GM12878 (cell line): ENCODE results near the gene UBE2E2. TPM values are rescaled to one million over a fixed set of nuclear protein-coding genes. Genes with fewer than 3 reads are reported as not detected.

Source experiments
- BCLAF1 ChIP-seq: fragments of 450-650 bp; IDR thresholded peaks from 2 replicates; pipeline ENCODE4 v1.6.1; 2017; ENCODE audit warnings: antibody characterized with exemption, mild to moderate bottlenecking, moderate library complexity
- CEBPZ ChIP-seq: fragments of 150-350 bp; IDR thresholded peaks from 2 replicates; pipeline ENCODE4 v1.6.1; 2016; ENCODE audit warnings: low read depth, low read length
- EED ChIP-seq: sonication (generic); IDR thresholded peaks from 2 replicates; pipeline ENCODE4 v1.6.1; 2016; ENCODE audit warnings: antibody characterized with exemption, low read depth
- EP300 ChIP-seq, 2 experiments: fragments of 150-350 bp in 1 of 2; IDR thresholded peaks; 2 replicates each; pipeline ENCODE4 v1.6.1; 2011 to 2012; ENCODE audit warnings: low read depth in 2 of 2, low read length in 2 of 2, borderline replicate concordance in 1 of 2, improper control_type of control experiment in 1 of 2, inconsistent platforms in 1 of 2; ENCODE audit not compliant: control insufficient read depth in 1 of 2
- FOS ChIP-seq: IDR thresholded peaks from 3 replicates; pipeline ENCODE4 v1.6.1; 2011; ENCODE audit warnings: borderline replicate concordance; ENCODE audit not compliant: insufficient read length; ENCODE audit errors: extremely low read depth
- JUND ChIP-seq: IDR thresholded peaks from 2 replicates; pipeline ENCODE4 v1.6.1; 2012; ENCODE audit warnings: low read depth, mild to moderate bottlenecking, low read length, improper control_type of control experiment, moderate library complexity
- NFIC ChIP-seq: IDR thresholded peaks from 2 replicates; pipeline ENCODE4 v1.6.1; 2012; ENCODE audit warnings: low read depth, mild to moderate bottlenecking, inconsistent platforms, low read length, moderate library complexity
- NKRF ChIP-seq: fragments of 450-650 bp; conservative IDR thresholded peaks from 2 replicates; pipeline ENCODE4 v1.6.1; 2017; ENCODE audit warnings: mild to moderate bottlenecking, moderate library complexity
- PBX3 ChIP-seq: IDR thresholded peaks from 2 replicates; pipeline ENCODE4 v1.6.1; 2011; ENCODE audit warnings: mild to moderate bottlenecking, low read depth, low read length, moderate library complexity; ENCODE audit not compliant: insufficient replicate concordance
- RELA ChIP-seq: fragments of 450-650 bp; IDR thresholded peaks from 2 replicates; pipeline ENCODE4 v1.8.0; 2014; ENCODE audit warnings: borderline replicate concordance; ENCODE audit not compliant: partially characterized antibody
- SUPT20H ChIP-seq: IDR thresholded peaks from 2 replicates; pipeline ENCODE4 v1.6.1; 2011; ENCODE audit warnings: low read depth, mild to moderate bottlenecking, low read length, moderate library complexity, borderline replicate concordance; ENCODE audit not compliant: control insufficient read depth
- ZNF217 ChIP-seq: fragments of 450-650 bp; IDR thresholded peaks from 2 replicates; pipeline ENCODE4 v1.6.1; 2017; ENCODE audit warnings: antibody characterized with exemption, mild to moderate bottlenecking
- ZNF24 ChIP-seq: fragments of 450-650 bp; IDR thresholded peaks from 2 replicates; pipeline ENCODE4 v1.6.1; 2017; ENCODE audit warnings: antibody characterized with exemption, mild to moderate bottlenecking
- polyA plus RNA-seq, 11 experiments: library from polyadenylated mRNA; depleted of rRNA in 4 of 11; unstranded in 6 of 11; stranded (reverse) in 5 of 11; fragments of >200 nt; fragmentation: Nextera tagmentation in 4 of 11; fragmentation: Illumina TruSeq in 1 of 11; extraction: Ambion mirVana in 4 of 11; extraction: Trizol in 1 of 11; gene quantifications; 1 replicate in 1 of 11; 2 replicates in 10 of 11; pipeline versions ENCODE4 v1.2.1 to v1.2.3, GENCODE V29; 2011 to 2016; ENCODE audit warnings: inconsistent platforms in 2 of 11, missing spikeins in 2 of 11, low read depth in 1 of 11
- total RNA-seq, 4 experiments: library from RNA; depleted of rRNA in 3 of 4; stranded (reverse); fragments of >200 nt in 3 of 4; fragmentation: Illumina TruSeq in 1 of 4; extraction: Trizol in 1 of 4; gene quantifications; 2 replicates each; pipeline versions ENCODE4 v1.2.1 to v1.2.3, GENCODE V29; 2013 to 2021

Gene UBE2E2
- total and polyA plus RNA-seq, 10 of the 15 experiments (the other 5 are each of a cell fraction or from before 2014, with no cell fraction given) = 8.7 to 71.0 (median 36.4) TPM

GRCh38 chr3:23387286-23387918 is 184.3 kb downstream of the UBE2E2 start (continued):
- TF ChIP-seq BCLAF1 (no peak), EP300 (IDR thresholded peaks at IDR 0.05; ENCODE audit: borderline replicate concordance in 1 of 2, control insufficient read depth in 1 of 2, low read depth in 2 of 2, low read length in 2 of 2) (peak; percentile 38 to 52; a peak in 1 of 4 replicates), ZNF24 (0 out of 2 replicates have a peak, but pooled peaks have one; percentile 21), NFIC (no peak), FOS (no peak), JUND (no peak), PBX3 (peak; percentile 45), NKRF (no peak), SUPT20H (no peak), RELA (no peak), EED (no peak), CEBPZ (no peak), ZNF217 (no peak)
